Esophagus muscularis mucosa (tissue), 4 donors: ENCODE results near the gene ST3GAL5.

ENCODE experiments used
- EP300 ChIP-seq: sonication (generic); formaldehyde crosslinking; IDR thresholded peaks from one replicate; pipeline ENCODE4 v1.6.1; 2017; ENCODE audit warnings: antibody characterized with exemption
- POLR2A ChIP-seq: fragments of 450-650 bp; IDR thresholded peaks from one replicate; pipeline ENCODE4 v1.6.1; 2017; ENCODE audit warnings: antibody characterized with exemption, moderate library complexity, mild to moderate bottlenecking, low read depth
- POLR2AphosphoS5 ChIP-seq, 2 donors: sonication (generic); formaldehyde crosslinking; IDR thresholded peaks; one replicate each; pipeline ENCODE4 v1.6.1; 2017; ENCODE audit warnings: antibody characterized with exemption in 2 of 2
- TF ChIP-seq, protein P1 (sequence below), 3 experiments: fragments of 200-600 bp in 2 of 3; fragments of 450-650 bp in 1 of 3; sonication (generic) in 2 of 3; IDR thresholded peaks; one replicate each; pipeline ENCODE4 v1.5.1; 2017 to 2019; ENCODE audit warnings: antibody characterized with exemption in 3 of 3, mild to moderate bottlenecking in 2 of 3, moderate library complexity in 1 of 3

- TF ChIP-seq, protein P1, sequence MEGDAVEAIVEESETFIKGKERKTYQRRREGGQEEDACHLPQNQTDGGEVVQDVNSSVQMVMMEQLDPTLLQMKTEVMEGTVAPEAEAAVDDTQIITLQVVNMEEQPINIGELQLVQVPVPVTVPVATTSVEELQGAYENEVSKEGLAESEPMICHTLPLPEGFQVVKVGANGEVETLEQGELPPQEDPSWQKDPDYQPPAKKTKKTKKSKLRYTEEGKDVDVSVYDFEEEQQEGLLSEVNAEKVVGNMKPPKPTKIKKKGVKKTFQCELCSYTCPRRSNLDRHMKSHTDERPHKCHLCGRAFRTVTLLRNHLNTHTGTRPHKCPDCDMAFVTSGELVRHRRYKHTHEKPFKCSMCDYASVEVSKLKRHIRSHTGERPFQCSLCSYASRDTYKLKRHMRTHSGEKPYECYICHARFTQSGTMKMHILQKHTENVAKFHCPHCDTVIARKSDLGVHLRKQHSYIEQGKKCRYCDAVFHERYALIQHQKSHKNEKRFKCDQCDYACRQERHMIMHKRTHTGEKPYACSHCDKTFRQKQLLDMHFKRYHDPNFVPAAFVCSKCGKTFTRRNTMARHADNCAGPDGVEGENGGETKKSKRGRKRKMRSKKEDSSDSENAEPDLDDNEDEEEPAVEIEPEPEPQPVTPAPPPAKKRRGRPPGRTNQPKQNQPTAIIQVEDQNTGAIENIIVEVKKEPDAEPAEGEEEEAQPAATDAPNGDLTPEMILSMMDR (IDR thresholded peaks at IDR 0.05): no peak
- no peak for TF ChIP-seq POLR2A
- no peak for TF ChIP-seq POLR2AphosphoS5 (IDR thresholded peaks at IDR 0.05)
- no peak for TF ChIP-seq EP300
These were observed 10.1 kb upstream of the ST3GAL5 start for GRCh38 chr2:85898881-85899280.
